Measurements from ENCODE around the gene RPP40. TPM values are rescaled to one million over a fixed set of nuclear protein-coding genes. Genes with fewer than 3 reads are reported as not detected.

Gene RPP40
- total RNA-seq, 6 donors from 2014 or later: 2.4 to 7.9 (median 4.3) TPM; not detected in 1

- H3K4me1 ChIP-seq: no peaks in the 10 kb centered on the region
- 77 to 91% methylated on average over 2 of the region's 2 CpGs for WGBS, 2 donors
- H3K4me3 ChIP-seq: no peak overlapping the region
- TF ChIP-seq POLR2AphosphoS5 (IDR thresholded peaks at IDR 0.05): no peak
- TF ChIP-seq POLR2A (IDR thresholded peaks at IDR 0.05): no peak
- no peak for TF ChIP-seq CTCF (IDR thresholded peaks at IDR 0.05)
- TF ChIP-seq EP300 (IDR thresholded peaks at IDR 0.05): no peak
- no peaks in the 10 kb centered on the region for H3K36me3 ChIP-seq
- no peaks in the 10 kb centered on the region for H3K9me3 ChIP-seq
- no peak for ATAC-seq (ENCODE audit: low FRiP score in 2 of 2)
- H3K27me3 ChIP-seq: no peaks in the 10 kb centered on the region
- H3K27ac ChIP-seq: no peak overlapping the region
- no peak for DNase-seq
Observed at GRCh38 chr6:4962905-4963304, 40.9 kb downstream of the RPP40 start.

GRCh38 chr6:4961322-4962168, 42.3 kb downstream of the RPP40 start:
- no peak overlapping the region for H3K27ac ChIP-seq
- WGBS, 2 donors: 88 to 89% methylated on average over 10 of the region's 10 CpGs
- no peaks in the 10 kb centered on the region for H3K36me3 ChIP-seq
- H3K9me3 ChIP-seq: no peaks in the 10 kb centered on the region
- ATAC-seq (ENCODE audit: low FRiP score in 2 of 2) (peak in 1 of 2 donors; percentile 31), DNase-seq (no peak)
- no peak overlapping the region for H3K4me3 ChIP-seq
- H3K27me3 ChIP-seq: no peaks in the 10 kb centered on the region
- no peaks in the 10 kb centered on the region for H3K4me1 ChIP-seq
- TF ChIP-seq POLR2AphosphoS5 (IDR thresholded peaks at IDR 0.05) (no peak), CTCF (IDR thresholded peaks at IDR 0.05) (no peak), POLR2A (IDR thresholded peaks at IDR 0.05) (no peak), EP300 (IDR thresholded peaks at IDR 0.05) (no peak)

- no peak overlapping the region for H3K27ac ChIP-seq
- no peak for ATAC-seq (ENCODE audit: low FRiP score in 2 of 2)
- no peak overlapping the region for H3K4me3 ChIP-seq
- no peak for TF ChIP-seq EP300 (IDR thresholded peaks at IDR 0.05)
- TF ChIP-seq POLR2AphosphoS5 (IDR thresholded peaks at IDR 0.05): no peak
- no peak for TF ChIP-seq CTCF (IDR thresholded peaks at IDR 0.05)
- no peak for TF ChIP-seq POLR2A (IDR thresholded peaks at IDR 0.05)
- no peaks in the 10 kb centered on the region for H3K27me3 ChIP-seq
- 85 to 92% methylated on average over 3 of the region's 3 CpGs for WGBS, 2 donors
- H3K4me1 ChIP-seq: no peaks in the 10 kb centered on the region
- peaks cover 4 to 23% (median 11%) of the 10 kb centered on the region in 4 donors for H3K36me3 ChIP-seq
- no peaks in the 10 kb centered on the region for H3K9me3 ChIP-seq
- DNase-seq: no peak
Observed at GRCh38 chr6:4958624-4959023, 45.2 kb downstream of the RPP40 start.

GRCh38 chr6:4957521-4958231, 46.2 kb downstream of the RPP40 start:
- no peak for ATAC-seq (ENCODE audit: low FRiP score in 2 of 2)
- H3K36me3 ChIP-seq: peaks cover 6 to 31% (median 13%) of the 10 kb centered on the region in 4 donors
- TF ChIP-seq CTCF (IDR thresholded peaks at IDR 0.05) (no peak), POLR2A (IDR thresholded peaks at IDR 0.05) (no peak), POLR2AphosphoS5 (IDR thresholded peaks at IDR 0.05) (no peak), EP300 (IDR thresholded peaks at IDR 0.05) (no peak)
- no peak overlapping the region for H3K27ac ChIP-seq
- no peaks in the 10 kb centered on the region for H3K4me1 ChIP-seq
- no peaks in the 10 kb centered on the region for H3K27me3 ChIP-seq
- 68 to 75% methylated on average over 8 to 9 of the region's 9 CpGs for WGBS, 2 donors
- no peak for DNase-seq
- no peak overlapping the region for H3K4me3 ChIP-seq
- no peaks in the 10 kb centered on the region for H3K9me3 ChIP-seq

All from upper lobe of left lung (tissue), 6 donors.